ENCODE data around the gene SH3GL2. TPM values are rescaled to one million over a fixed set of nuclear protein-coding genes. Genes with fewer than 3 reads are reported as not detected.

Gene SH3GL2
- total RNA-seq, 4 donors from 2014 or later = 0.20 to 0.41 (median 0.32) TPM; not detected in 1

DNA sequence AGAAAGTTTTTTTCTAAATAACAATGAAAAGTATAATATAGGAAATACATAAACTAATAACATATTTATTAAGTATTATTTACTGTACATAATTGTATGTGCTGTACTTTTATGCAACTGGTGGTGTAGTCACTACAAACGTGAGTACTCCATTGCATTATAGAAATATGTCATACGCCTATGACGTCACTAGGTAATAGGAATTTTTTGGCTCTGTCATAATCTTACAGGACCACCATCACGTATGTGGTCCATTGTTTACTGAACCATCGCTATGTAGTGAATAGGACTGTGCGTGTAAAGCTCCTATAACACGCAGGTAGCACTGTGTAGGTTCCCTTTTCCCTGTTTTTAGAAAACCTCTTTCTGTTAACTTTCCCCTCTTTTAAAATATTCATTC, 255.0 kb downstream of the SH3GL2 start:
- DNase-seq = no peak
- Histone ChIP-seq H3K27me3 (no peaks in the 10 kb centered on the region), H3K9me3 (no peaks in the 10 kb centered on the region), H3K4me1 (no peaks in the 10 kb centered on the region), H3K27ac (no peak overlapping the region), H3K36me3 (no peaks in the 10 kb centered on the region), H3K4me3 (no peak overlapping the region)
- in situ Hi-C loops (cut with MboI; ENCODE audit: low pct_ligation_motif_present in 1 of 4, low pct_unique_long_range_greater_than_20kb in 1 of 4, low sequenced_read_pairs in 3 of 4) (no loop called here), intact Hi-C loops (cut with DNase I; ENCODE audit: low total_unique reads) (no loop called here)
- 89 to 93% methylated on average over 7 of the region's 7 CpGs for WGBS, 2 donors (ENCODE audit: low coverage in 1 of 2)
- TF ChIP-seq EP300 (IDR thresholded peaks at IDR 0.05; ENCODE audit: low read depth) (no peak), POLR2AphosphoS5 (IDR thresholded peaks at IDR 0.05) (no peak), POLR2A (IDR thresholded peaks at IDR 0.05) (no peak)
- TF ChIP-seq, protein P1, sequence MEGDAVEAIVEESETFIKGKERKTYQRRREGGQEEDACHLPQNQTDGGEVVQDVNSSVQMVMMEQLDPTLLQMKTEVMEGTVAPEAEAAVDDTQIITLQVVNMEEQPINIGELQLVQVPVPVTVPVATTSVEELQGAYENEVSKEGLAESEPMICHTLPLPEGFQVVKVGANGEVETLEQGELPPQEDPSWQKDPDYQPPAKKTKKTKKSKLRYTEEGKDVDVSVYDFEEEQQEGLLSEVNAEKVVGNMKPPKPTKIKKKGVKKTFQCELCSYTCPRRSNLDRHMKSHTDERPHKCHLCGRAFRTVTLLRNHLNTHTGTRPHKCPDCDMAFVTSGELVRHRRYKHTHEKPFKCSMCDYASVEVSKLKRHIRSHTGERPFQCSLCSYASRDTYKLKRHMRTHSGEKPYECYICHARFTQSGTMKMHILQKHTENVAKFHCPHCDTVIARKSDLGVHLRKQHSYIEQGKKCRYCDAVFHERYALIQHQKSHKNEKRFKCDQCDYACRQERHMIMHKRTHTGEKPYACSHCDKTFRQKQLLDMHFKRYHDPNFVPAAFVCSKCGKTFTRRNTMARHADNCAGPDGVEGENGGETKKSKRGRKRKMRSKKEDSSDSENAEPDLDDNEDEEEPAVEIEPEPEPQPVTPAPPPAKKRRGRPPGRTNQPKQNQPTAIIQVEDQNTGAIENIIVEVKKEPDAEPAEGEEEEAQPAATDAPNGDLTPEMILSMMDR (IDR thresholded peaks at IDR 0.05) = no peak

DNA sequence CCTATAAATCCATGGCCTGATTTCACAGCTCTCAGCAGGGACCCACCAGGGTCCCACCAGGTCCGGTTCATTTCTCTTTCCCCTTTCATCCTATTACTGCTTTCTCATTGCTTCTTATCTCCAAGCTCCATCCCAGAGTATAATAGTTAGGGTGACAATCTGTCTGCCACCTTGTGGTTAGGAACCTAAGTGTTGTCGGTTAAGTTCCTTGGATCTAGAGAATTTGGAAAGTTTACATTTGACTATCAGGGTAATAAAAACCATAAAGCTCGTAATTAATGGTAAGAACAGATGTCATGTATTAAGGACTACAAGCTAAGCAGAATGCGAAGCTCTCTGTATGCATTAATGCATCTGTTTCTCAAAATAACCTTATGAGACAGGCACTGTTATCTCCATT, 259.1 kb downstream of the SH3GL2 start:
- Histone ChIP-seq H3K27me3 (no peaks in the 10 kb centered on the region), H3K9me3 (no peaks in the 10 kb centered on the region), H3K36me3 (no peaks in the 10 kb centered on the region), H3K27ac (no peak overlapping the region), H3K4me1 (no peaks in the 10 kb centered on the region), H3K4me3 (no peak overlapping the region)
- WGBS, 2 donors (ENCODE audit: low coverage in 1 of 2) = 49 to 60% methylated on average over 4 of the region's 4 CpGs
- intact Hi-C loops (cut with DNase I; ENCODE audit: low total_unique reads) (no loop called here), in situ Hi-C loops (cut with MboI; ENCODE audit: low pct_ligation_motif_present in 1 of 4, low pct_unique_long_range_greater_than_20kb in 1 of 4, low sequenced_read_pairs in 3 of 4) (no loop called here)
- no peak for TF ChIP-seq EP300 (IDR thresholded peaks at IDR 0.05; ENCODE audit: low read depth)
- TF ChIP-seq POLR2A (IDR thresholded peaks at IDR 0.05) = no peak
- TF ChIP-seq, protein P1 (IDR thresholded peaks at IDR 0.05) = no peak
- no peak for TF ChIP-seq POLR2AphosphoS5 (IDR thresholded peaks at IDR 0.05)
- no peak for DNase-seq

DNA sequence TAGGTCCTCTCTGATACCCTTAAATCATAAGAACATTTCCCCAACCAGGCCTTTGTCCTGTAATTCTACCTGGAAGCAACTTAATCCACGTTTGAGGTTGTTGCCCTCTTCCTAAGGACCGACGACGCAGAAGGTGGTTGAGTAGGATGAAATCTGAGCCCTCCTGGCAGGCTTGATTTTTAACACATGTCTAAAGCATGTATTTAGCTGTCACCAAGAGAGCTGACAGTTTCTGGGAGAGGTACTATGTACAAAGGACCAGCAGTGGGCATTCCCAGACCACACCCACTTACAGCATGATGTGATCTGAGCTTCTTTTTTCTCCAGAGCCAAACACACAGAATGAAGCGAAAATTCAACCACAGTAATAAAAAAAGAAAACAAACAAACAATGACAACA, 260.9 kb downstream of the SH3GL2 start:
- H3K36me3 ChIP-seq = no peaks in the 10 kb centered on the region
- WGBS, 2 donors (ENCODE audit: low coverage in 1 of 2) = 25 to 73% methylated on average over 2 to 5 of the region's 5 CpGs
- H3K4me1 ChIP-seq = no peaks in the 10 kb centered on the region
- H3K27ac ChIP-seq = no peak overlapping the region
- no peaks in the 10 kb centered on the region for H3K27me3 ChIP-seq
- no peak overlapping the region for H3K4me3 ChIP-seq
- H3K9me3 ChIP-seq = peaks cover 0 to 3% of the 10 kb centered on the region in 2 donors
- no peak for DNase-seq
- intact Hi-C loops (cut with DNase I; ENCODE audit: low total_unique reads) = no loop called here
- in situ Hi-C loops (cut with MboI; ENCODE audit: low pct_ligation_motif_present in 1 of 4, low pct_unique_long_range_greater_than_20kb in 1 of 4, low sequenced_read_pairs in 3 of 4) = no loop called here
- TF ChIP-seq EP300 (IDR thresholded peaks at IDR 0.05; ENCODE audit: low read depth) (no peak), POLR2A (IDR thresholded peaks at IDR 0.05) (no peak), POLR2AphosphoS5 (IDR thresholded peaks at IDR 0.05) (no peak)
- TF ChIP-seq, protein P1 (IDR thresholded peaks at IDR 0.05) = no peak

- peaks cover 0 to 7% of the 10 kb centered on the region in 2 donors for H3K9me3 ChIP-seq
- no peaks in the 10 kb centered on the region for H3K36me3 ChIP-seq
- no peak overlapping the region for H3K27ac ChIP-seq
- DNase-seq = no peak
- in situ Hi-C loops (cut with MboI; ENCODE audit: low pct_ligation_motif_present in 1 of 4, low pct_unique_long_range_greater_than_20kb in 1 of 4, low sequenced_read_pairs in 3 of 4) = no loop called here
- intact Hi-C loops (cut with DNase I; ENCODE audit: low total_unique reads) = no loop called here
- no peak for TF ChIP-seq POLR2AphosphoS5 (IDR thresholded peaks at IDR 0.05)
- no peak for TF ChIP-seq EP300 (IDR thresholded peaks at IDR 0.05; ENCODE audit: low read depth)
- TF ChIP-seq, protein P1 (IDR thresholded peaks at IDR 0.05) = no peak
- no peak for TF ChIP-seq POLR2A (IDR thresholded peaks at IDR 0.05)
- no peak overlapping the region for H3K4me3 ChIP-seq
- WGBS, 2 donors (ENCODE audit: low coverage in 1 of 2) = 91% methylated on average over 1 of the region's 1 CpG; no CpG with 5 or more reads in 1 of the 2 donors
- no peaks in the 10 kb centered on the region for H3K27me3 ChIP-seq
- H3K4me1 ChIP-seq = no peaks in the 10 kb centered on the region
These were observed 264.4 kb downstream of the SH3GL2 start for GRCh38 chr9:17843236-17843635.

Data from transverse colon (tissue), 4 donors.